Spleen (tissue), 7 donors: ENCODE results near the gene MPP3.

Experiments
- POLR2A ChIP-seq, 3 donors: fragments of 450-650 bp; IDR thresholded peaks; one replicate each; pipeline ENCODE4 v1.5.1; 2017; ENCODE audit warnings: antibody characterized with exemption in 3 of 3, mild to moderate bottlenecking in 1 of 3
- POLR2AphosphoS5 ChIP-seq, 3 donors: sonication (generic); formaldehyde crosslinking; IDR thresholded peaks; one replicate each; pipeline ENCODE4 v1.5.1; 2017; ENCODE audit warnings: antibody characterized with exemption in 3 of 3
- TF ChIP-seq, protein P1 (sequence below), 11 experiments: fragments of 200-600 bp in 7 of 11; fragments of 450-650 bp in 4 of 11; sonication (generic) in 4 of 11; IDR thresholded peaks in 8 of 11; conservative IDR thresholded peaks in 3 of 11; 1 replicate in 7 of 11; 2 replicates in 4 of 11; pipeline versions ENCODE4 v1.4.0 to v1.8.0; 2016 to 2021; ENCODE audit warnings: antibody characterized with exemption in 11 of 11, inconsistent platforms in 4 of 11, mild to moderate bottlenecking in 1 of 11
- donor health status: DM: no; HTN: no; CAD: no; lungs with moderate emphysema.
- donor health status: DM: no; HTN: no; CAD: no.
- donor health status: DM: no; HTN: no; CAD: no.

DNA sequence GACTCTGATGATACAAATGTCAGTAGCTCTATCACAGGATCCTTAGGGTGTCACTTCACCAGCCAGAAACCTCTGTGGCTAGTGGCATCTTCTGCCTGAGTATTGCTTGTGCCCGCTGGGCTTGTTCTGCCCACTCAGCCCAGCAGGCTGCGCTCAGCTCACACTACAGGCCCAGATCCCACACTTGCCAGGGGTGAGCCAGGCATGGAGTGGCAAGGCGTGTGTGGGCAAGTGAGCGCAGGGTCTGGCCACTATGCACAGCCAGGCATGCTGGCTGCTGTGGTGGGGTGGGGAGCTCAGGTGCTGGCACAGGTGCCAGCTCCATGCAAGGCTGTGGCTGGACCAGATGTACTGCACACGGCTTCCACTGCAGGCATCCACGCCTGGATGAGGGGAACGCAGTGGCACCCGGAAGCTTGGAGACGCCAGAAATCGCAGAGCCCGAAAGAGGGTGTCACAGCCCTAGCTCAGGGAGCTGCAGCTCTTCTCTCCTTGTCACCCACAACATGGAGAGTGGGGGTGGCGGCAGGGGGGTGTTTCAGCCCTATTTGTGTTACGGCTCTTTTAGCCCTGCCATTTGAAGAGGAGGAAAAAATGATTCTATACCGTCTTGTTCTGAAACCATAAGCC, 42.5 kb downstream of the MPP3 start:
- TF ChIP-seq, protein P1, sequence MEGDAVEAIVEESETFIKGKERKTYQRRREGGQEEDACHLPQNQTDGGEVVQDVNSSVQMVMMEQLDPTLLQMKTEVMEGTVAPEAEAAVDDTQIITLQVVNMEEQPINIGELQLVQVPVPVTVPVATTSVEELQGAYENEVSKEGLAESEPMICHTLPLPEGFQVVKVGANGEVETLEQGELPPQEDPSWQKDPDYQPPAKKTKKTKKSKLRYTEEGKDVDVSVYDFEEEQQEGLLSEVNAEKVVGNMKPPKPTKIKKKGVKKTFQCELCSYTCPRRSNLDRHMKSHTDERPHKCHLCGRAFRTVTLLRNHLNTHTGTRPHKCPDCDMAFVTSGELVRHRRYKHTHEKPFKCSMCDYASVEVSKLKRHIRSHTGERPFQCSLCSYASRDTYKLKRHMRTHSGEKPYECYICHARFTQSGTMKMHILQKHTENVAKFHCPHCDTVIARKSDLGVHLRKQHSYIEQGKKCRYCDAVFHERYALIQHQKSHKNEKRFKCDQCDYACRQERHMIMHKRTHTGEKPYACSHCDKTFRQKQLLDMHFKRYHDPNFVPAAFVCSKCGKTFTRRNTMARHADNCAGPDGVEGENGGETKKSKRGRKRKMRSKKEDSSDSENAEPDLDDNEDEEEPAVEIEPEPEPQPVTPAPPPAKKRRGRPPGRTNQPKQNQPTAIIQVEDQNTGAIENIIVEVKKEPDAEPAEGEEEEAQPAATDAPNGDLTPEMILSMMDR (IDR thresholded peaks at IDR 0.05 in 8 of 11, conservative IDR thresholded peaks at IDR 0.05 in 3 of 11), result no peak
- TF ChIP-seq POLR2AphosphoS5 (IDR thresholded peaks at IDR 0.05), result no peak
- no peak for TF ChIP-seq POLR2A (IDR thresholded peaks at IDR 0.05)
